ENCODE measurements around the gene KCTD10.
"Not testable (repeated sequence)": the region's sequence is repeated elsewhere in the genome, so short reads cannot be mapped to it uniquely, and the experiment has no call there.

Gene KCTD10

DNA sequence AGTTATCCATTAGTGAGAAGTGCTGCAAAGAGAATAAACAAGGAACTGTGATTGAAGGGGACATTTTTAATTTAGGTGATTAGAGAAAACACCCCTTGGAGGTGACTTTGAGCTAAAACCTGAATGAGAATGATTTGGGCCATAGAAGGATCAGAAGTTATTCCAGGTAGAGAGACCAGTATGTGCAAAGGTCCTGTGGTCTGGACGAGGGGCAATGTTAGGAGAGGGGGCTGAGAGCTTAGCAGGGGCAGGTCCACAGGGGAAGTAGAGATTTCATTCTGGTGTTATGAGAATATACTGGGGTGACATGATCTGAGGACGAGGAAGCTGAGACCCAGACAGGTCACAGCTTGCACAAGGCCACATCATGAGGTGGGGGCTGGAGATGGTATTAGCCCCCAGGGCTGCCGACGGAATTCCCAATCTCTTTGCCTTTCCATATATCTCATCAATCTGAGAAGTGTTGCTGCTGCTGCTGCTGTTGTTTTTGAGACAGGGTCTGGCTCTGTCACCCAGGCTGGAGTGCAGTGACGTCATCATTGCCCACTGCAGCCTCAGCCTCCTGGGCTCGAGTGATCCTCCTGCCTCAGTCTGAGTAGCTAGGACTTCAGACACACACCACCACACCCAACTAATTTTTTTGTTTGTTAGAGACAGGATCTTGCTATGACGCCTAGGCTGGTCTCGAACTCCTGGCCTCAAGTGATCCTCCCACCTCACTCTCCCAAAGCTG, 55.6 kb downstream of the KCTD10 start:
- DNase-seq (ENCODE audit: low read depth in 2 of 2): no peak

DNA sequence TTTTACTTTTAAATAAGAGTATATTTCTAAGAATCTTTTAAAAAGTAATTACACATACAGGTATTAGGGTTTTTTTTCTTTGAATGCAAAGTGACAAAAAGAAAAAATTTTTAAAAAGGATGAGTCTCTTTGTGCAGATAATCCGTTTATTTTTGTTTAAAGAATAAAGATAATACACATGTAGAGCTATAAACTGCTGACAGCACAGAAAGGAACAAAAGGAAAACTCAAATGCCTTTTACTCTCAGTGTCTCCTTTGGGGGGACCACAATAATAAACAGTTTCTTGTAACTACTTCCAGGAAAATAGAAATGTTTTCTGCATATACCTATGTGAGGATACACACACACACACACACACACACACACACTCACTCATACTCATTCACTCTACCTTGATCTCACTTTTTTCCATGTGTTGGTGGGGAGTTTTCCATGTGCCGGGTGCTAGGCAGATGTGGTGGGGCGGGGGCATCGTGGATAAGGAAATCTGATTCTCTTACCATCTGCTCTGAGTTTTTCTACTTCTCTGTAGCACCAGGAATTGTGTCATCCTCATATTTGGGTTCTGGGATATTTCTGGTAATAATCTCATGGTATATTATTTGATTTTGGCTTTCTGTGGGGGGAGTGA, 58.1 kb downstream of the KCTD10 start:
- no peak for DNase-seq (ENCODE audit: low read depth in 2 of 2)

DNA sequence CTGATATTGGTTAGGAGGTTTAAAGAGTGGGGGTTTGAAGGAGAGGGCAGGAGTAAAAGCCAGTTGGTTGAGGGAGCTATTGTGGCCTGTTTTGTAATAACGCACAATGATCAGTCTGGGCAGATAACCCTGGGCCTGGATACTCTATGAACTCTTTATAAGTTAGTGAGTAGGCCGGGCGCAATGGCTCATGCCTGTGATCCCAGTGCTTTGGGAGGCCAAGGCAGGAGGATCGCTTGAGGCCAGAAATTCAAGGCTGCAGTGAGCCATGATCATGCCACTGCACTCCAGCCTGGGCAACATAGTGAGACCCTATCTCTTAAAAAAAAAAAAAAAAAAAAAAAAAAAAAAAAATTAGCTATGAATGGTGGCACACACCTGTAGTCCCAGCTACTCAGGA, 71.0 kb downstream of the KCTD10 start:
- DNase-seq (ENCODE audit: low read depth in 2 of 2): not testable (repeated sequence)

- DNase-seq (ENCODE audit: low read depth in 2 of 2): not testable (repeated sequence)
These were observed 72.3 kb downstream of the KCTD10 start for GRCh38 chr12:109404841-109405240.
